IgD-negative memory B cell (primary cell): ENCODE data around the gene PIP. TPM values are rescaled to one million over a fixed set of nuclear protein-coding genes. Genes with fewer than 3 reads are reported as not detected.
"Not testable (repeated sequence)": the region's sequence is repeated elsewhere in the genome, so short reads cannot be mapped to it uniquely, and the experiment has no call there.

Source experiments
- H3K27ac Mint-ChIP-seq, 3 donors: one replicate each; pipeline ENCODE4 v1.8.0; 2020 to 2022; ENCODE audit warnings: mild to moderate bottlenecking in 3 of 3, mixed read lengths in 3 of 3, moderate library complexity in 1 of 3
- H3K27me3 Mint-ChIP-seq: one replicate; pipeline ENCODE4 v1.8.0; 2021; ENCODE audit warnings: mixed read lengths
- H3K36me3 Mint-ChIP-seq: one replicate; pipeline ENCODE4 v1.8.0; 2020; ENCODE audit warnings: mild to moderate bottlenecking, mixed read lengths
- H3K4me1 Mint-ChIP-seq, 3 donors: one replicate each; pipeline ENCODE4 v1.8.0; 2020 to 2022; ENCODE audit warnings: mixed read lengths in 3 of 3, mild to moderate bottlenecking in 1 of 3
- H3K4me3 Mint-ChIP-seq, 4 donors: one replicate each; pipeline ENCODE4 v1.8.0; 2020 to 2022; ENCODE audit warnings: mild to moderate bottlenecking in 4 of 4, mixed read lengths in 4 of 4, moderate library complexity in 3 of 4
- H3K9me3 Mint-ChIP-seq, 3 donors: one replicate each; pipeline ENCODE4 v1.8.0; 2020 to 2021; ENCODE audit warnings: mixed read lengths in 3 of 3, mild to moderate bottlenecking in 1 of 3
- polyA plus RNA-seq: library from polyadenylated mRNA; unstranded; fragments of 300-500 nt; fragmentation: Illumina TruSeq; gene quantifications from one replicate; pipeline ENCODE4 v1.2.3, GENCODE V29; 2021

PIP gene
- polyA plus RNA-seq, 1 donor from 2014 or later: not detected

- peaks cover 0 to 7% (median 0%) of the 10 kb centered on the region in 3 donors for H3K9me3 Mint-ChIP-seq
- peaks cover 5% of the 10 kb centered on the region for H3K36me3 Mint-ChIP-seq
- H3K4me1 Mint-ChIP-seq: peaks cover 0 to 1% (median 0%) of the 10 kb centered on the region in 3 donors
- no peak overlapping the region for H3K4me3 Mint-ChIP-seq
- no peak overlapping the region for H3K27ac Mint-ChIP-seq
- H3K27me3 Mint-ChIP-seq: peaks cover 1% of the 10 kb centered on the region
Measured at GRCh38 chr7:143147070-143147469, 15.2 kb downstream of the PIP start.

GRCh38 chr7:143148050-143148449 lies 16.2 kb downstream of the PIP start:
- H3K27ac Mint-ChIP-seq: no peak overlapping the region
- H3K4me3 Mint-ChIP-seq: no peak overlapping the region
- H3K27me3 Mint-ChIP-seq: peaks cover 1% of the 10 kb centered on the region
- peaks cover 0 to 7% (median 0%) of the 10 kb centered on the region in 3 donors for H3K9me3 Mint-ChIP-seq
- H3K36me3 Mint-ChIP-seq: peaks cover 5% of the 10 kb centered on the region
- peaks cover 0 to 1% (median 0%) of the 10 kb centered on the region in 3 donors for H3K4me1 Mint-ChIP-seq

- Mint-ChIP-seq H3K4me3 (no peak overlapping the region), H3K4me1 (peaks cover 0 to 1% (median 0%) of the 10 kb centered on the region in 3 donors), H3K27ac (no peak overlapping the region), H3K27me3 (peaks cover 1% of the 10 kb centered on the region), H3K36me3 (peaks cover 4% of the 10 kb centered on the region), H3K9me3 (peaks cover 0 to 7% (median 0%) of the 10 kb centered on the region in 3 donors)
Measured at GRCh38 chr7:143148651-143149050, 16.8 kb downstream of the PIP start.

- H3K4me1 Mint-ChIP-seq, H3K27me3 Mint-ChIP-seq, H3K36me3 Mint-ChIP-seq, H3K27ac Mint-ChIP-seq, H3K9me3 Mint-ChIP-seq, H3K4me3 Mint-ChIP-seq: not testable (repeated sequence)
Measured at GRCh38 chr7:143150696-143151095, 18.8 kb downstream of the PIP start.

GRCh38 chr7:143158617-143159016 lies 26.7 kb downstream of the PIP start:
- H3K27me3 Mint-ChIP-seq, H3K9me3 Mint-ChIP-seq, H3K36me3 Mint-ChIP-seq, H3K27ac Mint-ChIP-seq, H3K4me1 Mint-ChIP-seq, H3K4me3 Mint-ChIP-seq: not testable (repeated sequence)

GRCh38 chr7:143171697-143172096 lies 39.8 kb downstream of the PIP start:
- H3K4me1 Mint-ChIP-seq: peaks cover 0 to 10% (median 8%) of the 10 kb centered on the region in 3 donors
- H3K27ac Mint-ChIP-seq: no peak overlapping the region
- no peak overlapping the region for H3K4me3 Mint-ChIP-seq
- H3K9me3 Mint-ChIP-seq: peaks cover 2 to 3% (median 3%) of the 10 kb centered on the region in 3 donors
- peaks cover 5% of the 10 kb centered on the region for H3K36me3 Mint-ChIP-seq
- H3K27me3 Mint-ChIP-seq: peaks cover 1% of the 10 kb centered on the region

- peaks cover 5% of the 10 kb centered on the region for H3K36me3 Mint-ChIP-seq
- no peak overlapping the region for H3K27ac Mint-ChIP-seq
- H3K27me3 Mint-ChIP-seq: peaks cover 1% of the 10 kb centered on the region
- peaks cover 2 to 3% (median 3%) of the 10 kb centered on the region in 3 donors for H3K9me3 Mint-ChIP-seq
- peaks cover 0 to 10% (median 8%) of the 10 kb centered on the region in 3 donors for H3K4me1 Mint-ChIP-seq
- peak overlapping the region in 2 of 4 donors; percentile 11 to 26 for H3K4me3 Mint-ChIP-seq
Measured at GRCh38 chr7:143172354-143172753, 40.5 kb downstream of the PIP start.

GRCh38 chr7:143176128-143176527 lies 44.3 kb downstream of the PIP start:
- H3K36me3 Mint-ChIP-seq: peaks cover 1% of the 10 kb centered on the region
- peaks cover 1% of the 10 kb centered on the region for H3K27me3 Mint-ChIP-seq
- H3K4me3 Mint-ChIP-seq: no peak overlapping the region
- peaks cover 3 to 18% (median 8%) of the 10 kb centered on the region in 3 donors for H3K9me3 Mint-ChIP-seq
- no peak overlapping the region for H3K27ac Mint-ChIP-seq
- peaks cover 0 to 7% (median 2%) of the 10 kb centered on the region in 3 donors for H3K4me1 Mint-ChIP-seq

- Mint-ChIP-seq H3K9me3 (peaks cover 3 to 18% (median 8%) of the 10 kb centered on the region in 3 donors), H3K36me3 (no peaks in the 10 kb centered on the region), H3K4me1 (peaks cover 0 to 10% (median 6%) of the 10 kb centered on the region in 3 donors), H3K27ac (peak overlapping the region in 1 of 3 donors; percentile 6), H3K27me3 (no peaks in the 10 kb centered on the region), H3K4me3 (no peak overlapping the region)
Measured at GRCh38 chr7:143177374-143178119, 45.7 kb downstream of the PIP start.

- not testable (repeated sequence) for H3K4me3 Mint-ChIP-seq, H3K27ac Mint-ChIP-seq, H3K36me3 Mint-ChIP-seq, H3K27me3 Mint-ChIP-seq
- Mint-ChIP-seq H3K9me3 (peaks cover 2 to 15% (median 6%) of the 10 kb centered on the region in 3 donors), H3K4me1 (peaks cover 0 to 17% (median 16%) of the 10 kb centered on the region in 3 donors)
Measured at GRCh38 chr7:143180771-143181170, 48.9 kb downstream of the PIP start.

- no peak overlapping the region for H3K4me3 Mint-ChIP-seq
- H3K9me3 Mint-ChIP-seq: peaks cover 2 to 15% (median 6%) of the 10 kb centered on the region in 3 donors
- H3K4me1 Mint-ChIP-seq: peaks cover 0 to 17% (median 16%) of the 10 kb centered on the region in 3 donors
- no peak overlapping the region for H3K27ac Mint-ChIP-seq
- no peaks in the 10 kb centered on the region for H3K36me3 Mint-ChIP-seq
- H3K27me3 Mint-ChIP-seq: peaks cover 1% of the 10 kb centered on the region
Measured at GRCh38 chr7:143181349-143181748, 49.5 kb downstream of the PIP start.

GRCh38 chr7:143183024-143183423 lies 51.1 kb downstream of the PIP start, which contains the start of gene TAS2R39:
Gene TAS2R39 (plus strand): TSS chr7:143183419. CDS start chr7:143183419, 0 bp downstream.
- Mint-ChIP-seq H3K9me3 (peaks cover 3 to 11% (median 5%) of the 10 kb centered on the region in 3 donors), H3K36me3 (no peaks in the 10 kb centered on the region), H3K4me3 (peak within 1 kb of the TSS in 1 of 4 donors; percentile 5), H3K27me3 (peaks cover 1% of the 10 kb centered on the region), H3K27ac (no peak within 1 kb of the TSS), H3K4me1 (peaks cover 0 to 17% (median 16%) of the 10 kb centered on the region in 3 donors)

- Mint-ChIP-seq H3K4me3 (no peak overlapping the region), H3K27ac (no peak overlapping the region), H3K27me3 (peaks cover 1% of the 10 kb centered on the region), H3K4me1 (peaks cover 0 to 17% (median 13%) of the 10 kb centered on the region in 3 donors), H3K9me3 (peaks cover 0 to 4% (median 0%) of the 10 kb centered on the region in 3 donors), H3K36me3 (no peaks in the 10 kb centered on the region)
Measured at GRCh38 chr7:143185551-143185950, 53.7 kb downstream of the PIP start.

- Mint-ChIP-seq H3K36me3 (no peaks in the 10 kb centered on the region), H3K27me3 (no peaks in the 10 kb centered on the region), H3K9me3 (peaks cover 0 to 4% (median 0%) of the 10 kb centered on the region in 3 donors), H3K27ac (no peak overlapping the region), H3K4me1 (peaks cover 0 to 3% (median 1%) of the 10 kb centered on the region in 3 donors), H3K4me3 (no peak overlapping the region)
Measured at GRCh38 chr7:143188994-143189393, 57.1 kb downstream of the PIP start.
